SU-DHL-6 (cell line): Measurements from ENCODE around the gene MASP2.

Source experiments
- EZH2phosphoT487 ChIP-seq: fragments of 200-600 bp; sonication (generic), shearing (Covaris generic); conservative IDR thresholded peaks from 2 replicates; pipeline ENCODE4 v1.6.1; 2018; ENCODE audit warnings: mild to moderate bottlenecking, antibody characterized with exemption, low read length, moderate library complexity, mixed read lengths
- TF ChIP-seq, protein P1 (sequence below): fragments of 200-600 bp; sonication (generic); IDR thresholded peaks from one replicate; pipeline ENCODE4 v1.5.1; 2017; ENCODE audit warnings: antibody characterized with exemption, mild to moderate bottlenecking, low read length, moderate library complexity; ENCODE audit not compliant: insufficient read depth, poor library complexity, severe bottlenecking

DNA sequence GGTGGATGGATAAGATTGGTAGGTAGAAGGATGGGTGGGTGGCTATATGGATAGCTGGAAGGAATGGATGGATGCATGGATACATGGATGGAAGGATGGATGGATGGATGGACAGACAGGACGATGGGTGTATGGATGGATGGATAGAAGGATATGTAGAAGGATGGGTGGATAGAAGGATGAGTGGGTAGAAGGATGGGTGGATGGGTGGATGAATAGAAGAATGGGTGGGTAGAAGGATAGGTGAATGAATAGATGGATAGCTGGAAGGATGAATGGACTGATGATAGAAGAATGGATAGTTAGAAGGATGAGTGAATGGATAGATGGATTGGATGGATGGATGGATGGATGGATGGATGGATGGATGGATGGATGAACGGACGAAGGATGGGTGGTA, 5.0 kb downstream of the MASP2 start:
- TF ChIP-seq, protein P1, sequence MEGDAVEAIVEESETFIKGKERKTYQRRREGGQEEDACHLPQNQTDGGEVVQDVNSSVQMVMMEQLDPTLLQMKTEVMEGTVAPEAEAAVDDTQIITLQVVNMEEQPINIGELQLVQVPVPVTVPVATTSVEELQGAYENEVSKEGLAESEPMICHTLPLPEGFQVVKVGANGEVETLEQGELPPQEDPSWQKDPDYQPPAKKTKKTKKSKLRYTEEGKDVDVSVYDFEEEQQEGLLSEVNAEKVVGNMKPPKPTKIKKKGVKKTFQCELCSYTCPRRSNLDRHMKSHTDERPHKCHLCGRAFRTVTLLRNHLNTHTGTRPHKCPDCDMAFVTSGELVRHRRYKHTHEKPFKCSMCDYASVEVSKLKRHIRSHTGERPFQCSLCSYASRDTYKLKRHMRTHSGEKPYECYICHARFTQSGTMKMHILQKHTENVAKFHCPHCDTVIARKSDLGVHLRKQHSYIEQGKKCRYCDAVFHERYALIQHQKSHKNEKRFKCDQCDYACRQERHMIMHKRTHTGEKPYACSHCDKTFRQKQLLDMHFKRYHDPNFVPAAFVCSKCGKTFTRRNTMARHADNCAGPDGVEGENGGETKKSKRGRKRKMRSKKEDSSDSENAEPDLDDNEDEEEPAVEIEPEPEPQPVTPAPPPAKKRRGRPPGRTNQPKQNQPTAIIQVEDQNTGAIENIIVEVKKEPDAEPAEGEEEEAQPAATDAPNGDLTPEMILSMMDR: no peak
- no peak for TF ChIP-seq EZH2phosphoT487
